AG10803 (cell line): ENCODE measurements around the gene OAT.

ENCODE experiments used
- DNase-seq: peaks from one replicate; pipeline ENCODE4 v3.0.0; 2010; ENCODE audit warnings: low read depth
- H3K4me3 ChIP-seq: 2 replicates; pipeline ENCODE4 v1.5.1; 2011; ENCODE audit warnings: mild to moderate bottlenecking, low read length, control low read depth
- CTCF ChIP-seq: conservative IDR thresholded peaks from 2 replicates; pipeline ENCODE4 v1.5.1; 2011; ENCODE audit warnings: mild to moderate bottlenecking, low read length, control low read depth, inconsistent platforms

The OAT gene

GRCh38 chr10:124348801-124349200 is 69.9 kb downstream of the OAT start:
- TF ChIP-seq CTCF = no peak
- no peak for DNase-seq
- no peak overlapping the region for H3K4me3 ChIP-seq

- TF ChIP-seq CTCF = no peak
- no peak overlapping the region for H3K4me3 ChIP-seq
- DNase-seq = no peak
Observed at GRCh38 chr10:124347956-124348355, 70.8 kb downstream of the OAT start.
